Esophagus muscularis mucosa (tissue), 3 donors: ENCODE results near the gene OR10A3.

ENCODE experiments used
- CTCF ChIP-seq, 3 experiments: fragments of 200-600 bp in 2 of 3; fragments of 450-650 bp in 1 of 3; sonication (generic) in 2 of 3; IDR thresholded peaks; one replicate each; pipeline ENCODE4 v1.5.1; 2017 to 2019; ENCODE audit warnings: antibody characterized with exemption in 3 of 3, mild to moderate bottlenecking in 2 of 3, moderate library complexity in 1 of 3
- POLR2A ChIP-seq: fragments of 450-650 bp; IDR thresholded peaks from one replicate; pipeline ENCODE4 v1.6.1; 2017; ENCODE audit warnings: antibody characterized with exemption, moderate library complexity, mild to moderate bottlenecking, low read depth

GRCh38 chr11:7941608-7942007 lies at the start of gene OR10A3:
- no peak for TF ChIP-seq CTCF (IDR thresholded peaks at IDR 0.05)
- no peak for TF ChIP-seq POLR2A
